OCI-LY3 (cell line): ENCODE data around the gene NSG1.

Experiments used
- H2AFZ ChIP-seq: fragments of 200-600, 300-600 bp; shearing (Covaris generic); 2 replicates; pipeline ENCODE4 v1.6.0; 2014; ENCODE audit warnings: antibody characterized with exemption, low read depth, low read length
- H3K27ac ChIP-seq: fragments of 200-600, 300-600 bp; sonication (generic); 2 replicates; pipeline ENCODE4 v1.5.1; 2014; ENCODE audit warnings: mild to moderate bottlenecking, low read length, moderate library complexity, mixed read lengths
- H3K27me3 ChIP-seq: fragments of 200-600, 300-600 bp; sonication (generic); 2 replicates; pipeline ENCODE4 v1.6.1; 2014; ENCODE audit warnings: low read depth, low read length, mixed read lengths
- H3K36me3 ChIP-seq: fragments of 200-600, 300-600 bp; sonication (generic); replicated peaks from 2 replicates; pipeline ENCODE3; 2014; ENCODE audit warnings: low read depth, low read length, mixed read lengths
- H3K4me1 ChIP-seq: fragments of 300-600, 200-600 bp; sonication (generic); 2 replicates; pipeline ENCODE4 v1.6.1; 2014; ENCODE audit warnings: low read length, mixed read lengths
- H3K4me2 ChIP-seq: fragments of 200-600, 300-600 bp; sonication (generic); 2 replicates; pipeline ENCODE4 v1.6.1; 2014; ENCODE audit warnings: low read length, mixed read lengths
- H3K4me3 ChIP-seq: fragments of 300-600, 200-600 bp; sonication (generic); 2 replicates; pipeline ENCODE4 v1.5.1; 2014; ENCODE audit warnings: antibody characterized with exemption, mild to moderate bottlenecking, low read length, moderate library complexity
- H3K79me2 ChIP-seq: fragments of 300-600, 200-600 bp; shearing (Covaris generic); 2 replicates; pipeline ENCODE4 v1.6.1; 2014; ENCODE audit warnings: mild to moderate bottlenecking, low read length, mixed read lengths
- H3K9ac ChIP-seq: fragments of 300-600, 200-600 bp; shearing (Covaris generic); 2 replicates; pipeline ENCODE4 v1.6.0; 2014; ENCODE audit warnings: mild to moderate bottlenecking, low read length, moderate library complexity
- H3K9me3 ChIP-seq: fragments of 200-600, 300-600 bp; shearing (Covaris generic); 2 replicates; pipeline ENCODE4 v1.6.1; 2014; ENCODE audit warnings: low read length, mixed read lengths; ENCODE audit not compliant: insufficient read depth
- H4K20me1 ChIP-seq: fragments of 200-600, 300-600 bp; sonication (generic); 2 replicates; pipeline ENCODE4 v1.6.1; 2016; ENCODE audit warnings: low read length, mixed read lengths; ENCODE audit not compliant: insufficient read depth
- EZH2phosphoT487 ChIP-seq: fragments of 200-600 bp; shearing (Covaris generic); IDR thresholded peaks from 2 replicates; pipeline ENCODE4 v1.6.1; 2018; ENCODE audit warnings: antibody characterized with exemption, mixed run types, low read depth
- TF ChIP-seq, protein P1 (sequence below): fragments of 200-600, 300-600 bp; sonication (generic); IDR thresholded peaks from 2 replicates; pipeline ENCODE4 v1.5.1; 2014; ENCODE audit warnings: antibody characterized with exemption, low read length, low read depth

Gene NSG1

GRCh38 chr4:4401036-4401435, 14.1 kb downstream of the NSG1 start:
- peaks cover 10% of the 10 kb centered on the region for H3K4me1 ChIP-seq
- no peak overlapping the region for H3K4me2 ChIP-seq
- TF ChIP-seq EZH2phosphoT487, result no peak
- TF ChIP-seq, protein P1, sequence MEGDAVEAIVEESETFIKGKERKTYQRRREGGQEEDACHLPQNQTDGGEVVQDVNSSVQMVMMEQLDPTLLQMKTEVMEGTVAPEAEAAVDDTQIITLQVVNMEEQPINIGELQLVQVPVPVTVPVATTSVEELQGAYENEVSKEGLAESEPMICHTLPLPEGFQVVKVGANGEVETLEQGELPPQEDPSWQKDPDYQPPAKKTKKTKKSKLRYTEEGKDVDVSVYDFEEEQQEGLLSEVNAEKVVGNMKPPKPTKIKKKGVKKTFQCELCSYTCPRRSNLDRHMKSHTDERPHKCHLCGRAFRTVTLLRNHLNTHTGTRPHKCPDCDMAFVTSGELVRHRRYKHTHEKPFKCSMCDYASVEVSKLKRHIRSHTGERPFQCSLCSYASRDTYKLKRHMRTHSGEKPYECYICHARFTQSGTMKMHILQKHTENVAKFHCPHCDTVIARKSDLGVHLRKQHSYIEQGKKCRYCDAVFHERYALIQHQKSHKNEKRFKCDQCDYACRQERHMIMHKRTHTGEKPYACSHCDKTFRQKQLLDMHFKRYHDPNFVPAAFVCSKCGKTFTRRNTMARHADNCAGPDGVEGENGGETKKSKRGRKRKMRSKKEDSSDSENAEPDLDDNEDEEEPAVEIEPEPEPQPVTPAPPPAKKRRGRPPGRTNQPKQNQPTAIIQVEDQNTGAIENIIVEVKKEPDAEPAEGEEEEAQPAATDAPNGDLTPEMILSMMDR, result no peak
- H3K4me3 ChIP-seq, result no peak overlapping the region
- H3K36me3 ChIP-seq, result no peaks in the 10 kb centered on the region
- no peaks in the 10 kb centered on the region for H3K79me2 ChIP-seq
- H3K27me3 ChIP-seq, result peaks cover 20% of the 10 kb centered on the region
- no peaks in the 10 kb centered on the region for H3K9me3 ChIP-seq
- no peaks in the 10 kb centered on the region for H4K20me1 ChIP-seq
- H3K27ac ChIP-seq, result no peak overlapping the region
- no peak overlapping the region for H2AFZ ChIP-seq
- no peak overlapping the region for H3K9ac ChIP-seq

GRCh38 chr4:4402966-4403365, 16.1 kb downstream of the NSG1 start:
- Histone ChIP-seq H4K20me1 (no peaks in the 10 kb centered on the region), H3K27ac (no peak overlapping the region), H3K9ac (no peak overlapping the region), H3K4me3 (no peak overlapping the region), H3K27me3 (peaks cover 20% of the 10 kb centered on the region), H3K4me2 (no peak overlapping the region), H2AFZ (no peak overlapping the region), H3K9me3 (no peaks in the 10 kb centered on the region), H3K36me3 (no peaks in the 10 kb centered on the region), H3K79me2 (no peaks in the 10 kb centered on the region), H3K4me1 (no peaks in the 10 kb centered on the region)
- no peak for TF ChIP-seq EZH2phosphoT487
- TF ChIP-seq, protein P1, result no peak

GRCh38 chr4:4405358-4405962, 18.6 kb downstream of the NSG1 start:
- H2AFZ ChIP-seq, result no peak overlapping the region
- no peak overlapping the region for H3K27ac ChIP-seq
- no peaks in the 10 kb centered on the region for H4K20me1 ChIP-seq
- no peak overlapping the region for H3K9ac ChIP-seq
- no peaks in the 10 kb centered on the region for H3K9me3 ChIP-seq
- no peaks in the 10 kb centered on the region for H3K36me3 ChIP-seq
- H3K4me3 ChIP-seq, result no peak overlapping the region
- TF ChIP-seq, protein P1, result no peak
- no peak for TF ChIP-seq EZH2phosphoT487
- H3K27me3 ChIP-seq, result peaks cover 20% of the 10 kb centered on the region
- no peaks in the 10 kb centered on the region for H3K4me1 ChIP-seq
- H3K79me2 ChIP-seq, result no peaks in the 10 kb centered on the region
- no peak overlapping the region for H3K4me2 ChIP-seq

GRCh38 chr4:4406455-4407298, 19.8 kb downstream of the NSG1 start:
- Histone ChIP-seq H3K9ac (no peak overlapping the region), H3K4me3 (no peak overlapping the region), H3K4me1 (no peaks in the 10 kb centered on the region), H3K4me2 (no peak overlapping the region), H2AFZ (no peak overlapping the region), H3K79me2 (no peaks in the 10 kb centered on the region), H4K20me1 (no peaks in the 10 kb centered on the region), H3K9me3 (no peaks in the 10 kb centered on the region), H3K36me3 (no peaks in the 10 kb centered on the region), H3K27ac (no peak overlapping the region), H3K27me3 (peaks cover 9% of the 10 kb centered on the region)
- no peak for TF ChIP-seq EZH2phosphoT487
- TF ChIP-seq, protein P1, result no peak
